A673 (cell line): ENCODE results near the gene HSD17B14. TPM values are rescaled to one million over a fixed set of nuclear protein-coding genes. Genes with fewer than 3 reads are reported as not detected.

ENCODE experiments used
- BruUV-seq: library from RNA; stranded (reverse); fragments of 400-500 nt; replicated peaks from 2 replicates; lab custom pipeline; 2021; lab: Mats Ljungman, UMichigan
- CTCF ChIA-PET: fragments of 300-600 bp; sonication (Branson Sonifier 250); formaldehyde crosslinking; loops from one replicate; lab custom pipeline; 2022; ENCODE audit warnings: antibody characterized with exemption; lab: Charles Lee
- POLR2A ChIA-PET: fragments of 300-600 bp; sonication (Branson Sonifier 250); formaldehyde crosslinking; loops from one replicate; lab custom pipeline; 2022; ENCODE audit warnings: antibody characterized with exemption; ENCODE audit not compliant: low non-redundant PET; lab: Charles Lee
- DNase-seq: peaks from one replicate; pipeline ENCODE4 v3.0.0-alpha.2; 2015; ENCODE audit warnings: low spot score
- H3K27ac ChIP-seq: fragments of 200-600 bp; sonication (generic); 2 replicates; pipeline ENCODE4 v1.5.1; 2016; ENCODE audit warnings: mixed run types, low read depth, mild to moderate bottlenecking, mixed read lengths, antibody characterized with exemption, low read length; ENCODE audit not compliant: poor library complexity, severe bottlenecking
- H3K27me3 ChIP-seq: fragments of 200-600 bp; sonication (generic); replicated peaks from 2 replicates; pipeline ENCODE4 v1.6.1; 2017; ENCODE audit warnings: mixed run types, low read depth, mild to moderate bottlenecking, mixed read lengths, antibody characterized with exemption, low read length; ENCODE audit not compliant: insufficient read depth, poor library complexity
- H3K36me3 ChIP-seq: fragments of 200-600 bp; sonication (generic); 2 replicates; pipeline ENCODE4 v1.6.1; 2016; ENCODE audit warnings: mixed run types, mild to moderate bottlenecking, mixed read lengths, antibody characterized with exemption, low read length; ENCODE audit not compliant: insufficient read depth, poor library complexity, severe bottlenecking
- H3K4me1 ChIP-seq: fragments of 200-600 bp; sonication (generic); 2 replicates; pipeline ENCODE4 v1.6.1; 2017; ENCODE audit warnings: mixed run types, mild to moderate bottlenecking, mixed read lengths, antibody characterized with exemption, low read length; ENCODE audit not compliant: insufficient read depth, poor library complexity, severe bottlenecking
- H3K4me3 ChIP-seq: fragments of 200-600 bp; sonication (generic); 2 replicates; pipeline ENCODE4 v1.5.1; 2016; ENCODE audit warnings: low read depth, mixed run types, mild to moderate bottlenecking, mixed read lengths, low read length; ENCODE audit not compliant: poor library complexity, severe bottlenecking
- H3K9me3 ChIP-seq: fragments of 200-600 bp; sonication (generic); 2 replicates; pipeline ENCODE4 v1.6.1; 2016; ENCODE audit warnings: mixed run types, low read depth, mild to moderate bottlenecking, mixed read lengths, antibody characterized with exemption, low read length; ENCODE audit not compliant: poor library complexity, severe bottlenecking
- EZH2 ChIP-seq: fragments of 200-600 bp; sonication (generic); IDR thresholded peaks from 2 replicates; pipeline ENCODE4 v1.6.1; 2017; ENCODE audit warnings: borderline replicate concordance, low read depth, mild to moderate bottlenecking, mixed read lengths, antibody characterized with exemption, low read length; ENCODE audit not compliant: poor library complexity, severe bottlenecking
- intact Hi-C: fragments of 100-400 bp; cut with micrococcal nuclease; formaldehyde crosslinking; loops from one replicate; pipeline ENCODE4 v1.10.0; 2022; ENCODE audit not compliant: unreplicated experiment
- total RNA-seq: library from RNA; stranded (reverse); gene quantifications from 2 replicates; pipeline ENCODE4 v1.2.3, GENCODE V29; 2021
- TF ChIP-seq, protein P1 (sequence below): fragments of 300-800, 200-600 bp; sonication (generic); conservative IDR thresholded peaks from 2 replicates; pipeline ENCODE4 v1.5.1; 2017; ENCODE audit warnings: low read depth, mild to moderate bottlenecking, antibody characterized with exemption, low read length, moderate library complexity, mixed read lengths

HSD17B14 gene
- total RNA-seq, 1 experiment from 2014 or later, result 2.0 TPM

DNA sequence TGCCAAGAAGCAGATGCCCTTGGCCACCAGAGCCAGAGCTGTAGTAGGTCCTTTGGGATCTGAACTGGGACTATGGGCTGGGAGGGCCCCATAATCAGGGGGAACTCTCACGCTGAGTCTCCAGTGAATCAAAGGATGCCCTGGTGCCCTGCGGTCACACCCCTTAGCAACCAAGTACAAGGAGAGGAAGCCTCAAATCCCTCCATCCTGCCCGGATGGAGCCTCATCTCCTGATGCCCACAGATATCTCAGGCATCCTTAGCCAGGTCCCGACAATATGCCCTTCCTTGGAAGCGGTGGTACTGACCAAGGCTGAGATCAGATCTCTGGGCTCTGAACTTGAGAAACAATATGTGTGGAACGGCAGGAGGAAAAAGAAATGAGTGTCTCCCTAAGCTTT is 30.4 kb upstream of the HSD17B14 start:
- ChIA-PET POLR2A (no interaction called here), CTCF (no interaction called here)
- H3K4me3 ChIP-seq, result no peak overlapping the region
- no peak overlapping the region for H3K27ac ChIP-seq
- peaks cover 22% of the 10 kb centered on the region for H3K4me1 ChIP-seq
- H3K9me3 ChIP-seq, result no peaks in the 10 kb centered on the region
- no peak for DNase-seq
- intact Hi-C loops, result no loop called here
- TF ChIP-seq EZH2, result no peak
- TF ChIP-seq, protein P1, sequence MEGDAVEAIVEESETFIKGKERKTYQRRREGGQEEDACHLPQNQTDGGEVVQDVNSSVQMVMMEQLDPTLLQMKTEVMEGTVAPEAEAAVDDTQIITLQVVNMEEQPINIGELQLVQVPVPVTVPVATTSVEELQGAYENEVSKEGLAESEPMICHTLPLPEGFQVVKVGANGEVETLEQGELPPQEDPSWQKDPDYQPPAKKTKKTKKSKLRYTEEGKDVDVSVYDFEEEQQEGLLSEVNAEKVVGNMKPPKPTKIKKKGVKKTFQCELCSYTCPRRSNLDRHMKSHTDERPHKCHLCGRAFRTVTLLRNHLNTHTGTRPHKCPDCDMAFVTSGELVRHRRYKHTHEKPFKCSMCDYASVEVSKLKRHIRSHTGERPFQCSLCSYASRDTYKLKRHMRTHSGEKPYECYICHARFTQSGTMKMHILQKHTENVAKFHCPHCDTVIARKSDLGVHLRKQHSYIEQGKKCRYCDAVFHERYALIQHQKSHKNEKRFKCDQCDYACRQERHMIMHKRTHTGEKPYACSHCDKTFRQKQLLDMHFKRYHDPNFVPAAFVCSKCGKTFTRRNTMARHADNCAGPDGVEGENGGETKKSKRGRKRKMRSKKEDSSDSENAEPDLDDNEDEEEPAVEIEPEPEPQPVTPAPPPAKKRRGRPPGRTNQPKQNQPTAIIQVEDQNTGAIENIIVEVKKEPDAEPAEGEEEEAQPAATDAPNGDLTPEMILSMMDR, result no peak
- no TSS peak for BruUV-seq
- no peaks in the 10 kb centered on the region for H3K27me3 ChIP-seq
- no peaks in the 10 kb centered on the region for H3K36me3 ChIP-seq

DNA sequence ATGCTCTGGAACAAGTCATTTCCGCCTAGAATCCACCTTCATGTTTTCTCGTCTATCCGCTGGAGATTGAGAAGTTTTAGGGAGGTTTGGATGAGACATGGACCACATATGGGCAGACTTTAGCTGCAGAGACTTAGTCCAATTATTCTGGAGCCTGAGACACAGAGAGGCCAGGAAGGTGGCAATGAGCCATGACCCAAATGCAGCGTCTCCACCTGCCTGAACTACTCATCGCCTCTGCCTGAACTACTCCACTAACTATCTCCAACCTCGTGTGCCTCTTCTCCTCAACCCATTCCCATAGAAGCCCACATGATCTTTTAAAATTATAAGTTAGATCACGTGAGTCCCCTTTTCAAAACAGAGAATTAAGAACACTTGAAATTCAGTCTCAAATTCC is 26.5 kb upstream of the HSD17B14 start:
- TF ChIP-seq, protein P1, result no peak
- no peak for TF ChIP-seq EZH2
- Histone ChIP-seq H3K9me3 (no peaks in the 10 kb centered on the region), H3K36me3 (no peaks in the 10 kb centered on the region), H3K4me3 (no peak overlapping the region), H3K4me1 (peaks cover 10% of the 10 kb centered on the region), H3K27ac (no peak overlapping the region), H3K27me3 (no peaks in the 10 kb centered on the region)
- ChIA-PET CTCF (interaction anchor here (0.7 kb wide), 1 partner anchor 103 kb away, joined by 3 read pairs; no protein-coding TSS in a partner anchor), POLR2A (interaction anchor here (0.6 kb wide), 1 partner anchor 28 kb away, joined by 3 read pairs; no protein-coding TSS in a partner anchor)
- intact Hi-C loops, result no loop called here
- DNase-seq, result no peak
- BruUV-seq, result no TSS peak

DNA sequence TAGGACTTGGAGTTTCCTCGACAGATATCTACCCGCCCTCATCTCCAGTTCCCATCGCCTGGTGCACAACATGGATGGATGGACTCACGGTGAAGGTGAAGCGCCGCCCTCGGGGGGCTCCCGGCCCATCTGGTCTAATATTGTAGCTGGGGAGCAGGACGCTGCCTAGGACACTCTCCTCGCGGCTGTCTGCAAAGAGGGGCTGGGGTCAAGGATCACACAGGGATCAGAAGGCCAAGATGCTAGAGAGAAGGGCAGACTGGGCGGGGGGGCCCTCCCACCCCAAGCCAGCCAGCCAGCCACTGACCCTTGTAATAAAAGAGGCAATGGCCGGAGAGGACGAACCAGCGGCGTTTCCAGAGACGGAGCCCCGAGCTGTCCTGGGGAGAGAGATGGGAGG is 25.0 kb upstream of the HSD17B14 start:
- intact Hi-C loops, result no loop called here
- CTCF ChIA-PET, result no interaction called here
- Histone ChIP-seq H3K4me3 (no peak overlapping the region), H3K9me3 (no peaks in the 10 kb centered on the region), H3K4me1 (no peaks in the 10 kb centered on the region), H3K27me3 (no peaks in the 10 kb centered on the region), H3K36me3 (no peaks in the 10 kb centered on the region), H3K27ac (no peak overlapping the region)
- POLR2A ChIA-PET, result no interaction called here
- TF ChIP-seq, protein P1, result no peak
- no peak for TF ChIP-seq EZH2
- BruUV-seq, result no TSS peak
- no peak for DNase-seq
